H9 (cell line): ENCODE data around the gene GRIK4. TPM values are rescaled to one million over a fixed set of nuclear protein-coding genes. Genes with fewer than 3 reads are reported as not detected.
A peak's percentile ranks its signal among the peaks of the same experiment; 100 is the strongest.

Experiments used
- DNase-seq: peaks from one replicate; pipeline ENCODE4 v3.0.0-alpha.2; 2017
- H2AFZ ChIP-seq: one replicate; pipeline ENCODE4 v1.6.1; 2013; ENCODE audit warnings: mild to moderate bottlenecking, low read length, control low read depth, moderate library complexity
- H2AK5ac ChIP-seq: 2 replicates; pipeline ENCODE4 v1.6.1; 2013; ENCODE audit warnings: low read length, control low read depth, mixed read lengths; ENCODE audit not compliant: insufficient read length
- H2BK120ac ChIP-seq: one replicate; pipeline ENCODE4 v1.6.1; 2013; ENCODE audit warnings: low read depth, mild to moderate bottlenecking, low read length, control low read depth, inconsistent platforms; ENCODE audit not compliant: poor library complexity, severe bottlenecking
- H2BK12ac ChIP-seq: 2 replicates; pipeline ENCODE4 v1.6.1; 2013; ENCODE audit warnings: low read length, control low read depth, mixed read lengths, low read depth; ENCODE audit not compliant: insufficient read length
- H2BK15ac ChIP-seq: 2 replicates; pipeline ENCODE4 v1.6.1; 2013; ENCODE audit warnings: low read depth, low read length, control low read depth
- H2BK20ac ChIP-seq: one replicate; pipeline ENCODE4 v1.6.1; 2013; ENCODE audit warnings: low read depth, mild to moderate bottlenecking, low read length, control low read depth, inconsistent platforms; ENCODE audit not compliant: poor library complexity, severe bottlenecking
- H2BK5ac ChIP-seq: 2 replicates; pipeline ENCODE4 v1.6.1; 2013; ENCODE audit warnings: low read length, control low read depth, mixed read lengths; ENCODE audit not compliant: insufficient read length
- H3K14ac ChIP-seq: 2 replicates; pipeline ENCODE4 v1.6.1; 2013; ENCODE audit warnings: low read length, control low read depth; ENCODE audit not compliant: insufficient read depth
- H3K18ac ChIP-seq: 2 replicates; pipeline ENCODE4 v1.6.1; 2013; ENCODE audit warnings: low read depth, mild to moderate bottlenecking, mixed read lengths, low read length, control low read depth; ENCODE audit not compliant: insufficient read length
- H3K23ac ChIP-seq: 2 replicates; pipeline ENCODE4 v1.6.1; 2013; ENCODE audit warnings: low read length, control low read depth, mixed read lengths, low read depth; ENCODE audit not compliant: insufficient read length
- H3K23me2 ChIP-seq: 2 replicates; pipeline ENCODE4 v1.6.1; 2013; ENCODE audit warnings: low read depth, mild to moderate bottlenecking, mixed read lengths, low read length, control low read depth; ENCODE audit not compliant: insufficient read length, poor library complexity, severe bottlenecking
- H3K27ac ChIP-seq: 2 replicates; pipeline ENCODE4 v1.5.1; 2013; ENCODE audit warnings: low read length, control low read depth, mixed read lengths, low read depth; ENCODE audit not compliant: insufficient read length
- H3K27me3 ChIP-seq: 2 replicates; pipeline ENCODE4 v1.6.1; 2013; ENCODE audit warnings: low read length, control low read depth, inconsistent platforms; ENCODE audit not compliant: insufficient read depth
- H3K4ac ChIP-seq: 2 replicates; pipeline ENCODE4 v1.6.1; 2013; ENCODE audit warnings: low read depth, mild to moderate bottlenecking, control low read depth, inconsistent platforms, low read length, moderate library complexity
- H3K4me1 ChIP-seq: 2 replicates; pipeline ENCODE4 v1.6.1; 2013; ENCODE audit warnings: low read length, control low read depth, inconsistent platforms; ENCODE audit not compliant: insufficient read depth
- H3K4me2 ChIP-seq: 2 replicates; pipeline ENCODE4 v1.6.1; 2013; ENCODE audit warnings: low read length, control low read depth, mixed read lengths; ENCODE audit not compliant: insufficient read length, insufficient read depth
- H3K56ac ChIP-seq: 2 replicates; pipeline ENCODE4 v1.6.1; 2013; ENCODE audit warnings: low read depth, mild to moderate bottlenecking, mixed read lengths, low read length, control low read depth; ENCODE audit not compliant: insufficient read length
- H3K79me1 ChIP-seq: 2 replicates; pipeline ENCODE4 v1.6.1; 2013; ENCODE audit warnings: low read depth, mild to moderate bottlenecking, moderate library complexity, low read length, control low read depth, inconsistent platforms; ENCODE audit not compliant: insufficient read depth, poor library complexity, severe bottlenecking
- H3K79me2 ChIP-seq: 2 replicates; pipeline ENCODE4 v1.6.1; 2013; ENCODE audit warnings: low read length, control low read depth, inconsistent platforms; ENCODE audit not compliant: insufficient read depth
- H3K9ac ChIP-seq: 2 replicates; pipeline ENCODE4 v1.6.1; 2013; ENCODE audit warnings: low read length, control low read depth, mixed read lengths; ENCODE audit not compliant: insufficient read length; ENCODE audit errors: extremely low read depth
- H3K9me3 ChIP-seq: one replicate; pipeline ENCODE4 v1.6.1; 2013; ENCODE audit warnings: low read depth, low read length, inconsistent platforms; ENCODE audit not compliant: control insufficient read depth
- H3T11ph ChIP-seq: one replicate; pipeline ENCODE4 v1.6.1; 2013; ENCODE audit warnings: mild to moderate bottlenecking, low read length, control low read depth, inconsistent platforms
- H4K20me1 ChIP-seq: one replicate; pipeline ENCODE4 v1.6.1; 2013; ENCODE audit not compliant: control insufficient read depth, insufficient read length, insufficient read depth
- H4K5ac ChIP-seq: 2 replicates; pipeline ENCODE4 v1.6.1; 2013; ENCODE audit warnings: low read depth, mild to moderate bottlenecking, mixed read lengths, low read length, control low read depth; ENCODE audit not compliant: insufficient read length
- H4K8ac ChIP-seq: replicated peaks from 2 replicates; pipeline ENCODE4 v1.6.1; 2013; ENCODE audit warnings: low read length, control low read depth, mixed read lengths, low read depth; ENCODE audit not compliant: insufficient read length
- H4K91ac ChIP-seq: 2 replicates; pipeline ENCODE4 v1.6.1; 2013; ENCODE audit warnings: low read depth, mild to moderate bottlenecking, moderate library complexity, mixed read lengths, low read length, control low read depth; ENCODE audit not compliant: insufficient read length
- H3K27ac Mint-ChIP-seq, 3 experiments: 2 replicates in 2 of 3; 3 replicates in 1 of 3; pipeline ENCODE4 v1.8.0; 2020 to 2021; ENCODE audit warnings: mixed read lengths in 3 of 3, mild to moderate bottlenecking in 1 of 3, moderate library complexity in 1 of 3
- H3K27me3 Mint-ChIP-seq: 2 replicates; pipeline ENCODE4 v1.8.0; 2021; ENCODE audit warnings: low read depth, mild to moderate bottlenecking, moderate library complexity, mixed read lengths
- H3K36me3 Mint-ChIP-seq, 3 experiments: 2 replicates in 2 of 3; 3 replicates in 1 of 3; pipeline ENCODE4 v1.8.0; 2020 to 2021; ENCODE audit warnings: low read depth in 3 of 3, mixed read lengths in 3 of 3; ENCODE audit not compliant: insufficient read depth in 1 of 3
- H3K4me1 Mint-ChIP-seq, 2 experiments: 2 replicates each; pipeline ENCODE4 v1.8.0; 2020; ENCODE audit warnings: mixed read lengths in 2 of 2
- H3K4me3 Mint-ChIP-seq, 2 experiments: 2 replicates in 1 of 2; 3 replicates in 1 of 2; pipeline ENCODE4 v1.8.0; 2020 to 2021; ENCODE audit warnings: mild to moderate bottlenecking in 2 of 2, mixed read lengths in 2 of 2, moderate library complexity in 1 of 2
- H3K9me3 Mint-ChIP-seq, 2 experiments: 2 replicates in 1 of 2; 3 replicates in 1 of 2; pipeline ENCODE4 v1.8.0; 2020; ENCODE audit warnings: mild to moderate bottlenecking in 2 of 2, mixed read lengths in 2 of 2, moderate library complexity in 1 of 2
- WGBS: extraction: QIAGEN DNeasy Blood & Tissue Kit; methylation state at CpG from one replicate; pipeline ENCODE4 v1.1.7; 2013; ENCODE audit warnings: missing lambda C conversion rate, low lambda C conversion rate, mixed read lengths; ENCODE audit not compliant: insufficient read length; ENCODE audit errors: extremely low coverage; 5-methylcytosine and 5-hydroxymethylcytosine counted together
- total RNA-seq: library from RNA; stranded (reverse); gene quantifications from 2 replicates; pipeline ENCODE4 v1.2.1, GENCODE V29; 2021
- TF ChIP-seq, protein P1 (sequence below): fragments of 200-600 bp; sonication (generic); conservative IDR thresholded peaks from 3 replicates; pipeline ENCODE4 v1.8.0; 2021; ENCODE audit warnings: antibody characterized with exemption, mild to moderate bottlenecking

GRIK4 gene
- total RNA-seq, 1 experiment from 2014 or later, result 2.3 TPM

DNA sequence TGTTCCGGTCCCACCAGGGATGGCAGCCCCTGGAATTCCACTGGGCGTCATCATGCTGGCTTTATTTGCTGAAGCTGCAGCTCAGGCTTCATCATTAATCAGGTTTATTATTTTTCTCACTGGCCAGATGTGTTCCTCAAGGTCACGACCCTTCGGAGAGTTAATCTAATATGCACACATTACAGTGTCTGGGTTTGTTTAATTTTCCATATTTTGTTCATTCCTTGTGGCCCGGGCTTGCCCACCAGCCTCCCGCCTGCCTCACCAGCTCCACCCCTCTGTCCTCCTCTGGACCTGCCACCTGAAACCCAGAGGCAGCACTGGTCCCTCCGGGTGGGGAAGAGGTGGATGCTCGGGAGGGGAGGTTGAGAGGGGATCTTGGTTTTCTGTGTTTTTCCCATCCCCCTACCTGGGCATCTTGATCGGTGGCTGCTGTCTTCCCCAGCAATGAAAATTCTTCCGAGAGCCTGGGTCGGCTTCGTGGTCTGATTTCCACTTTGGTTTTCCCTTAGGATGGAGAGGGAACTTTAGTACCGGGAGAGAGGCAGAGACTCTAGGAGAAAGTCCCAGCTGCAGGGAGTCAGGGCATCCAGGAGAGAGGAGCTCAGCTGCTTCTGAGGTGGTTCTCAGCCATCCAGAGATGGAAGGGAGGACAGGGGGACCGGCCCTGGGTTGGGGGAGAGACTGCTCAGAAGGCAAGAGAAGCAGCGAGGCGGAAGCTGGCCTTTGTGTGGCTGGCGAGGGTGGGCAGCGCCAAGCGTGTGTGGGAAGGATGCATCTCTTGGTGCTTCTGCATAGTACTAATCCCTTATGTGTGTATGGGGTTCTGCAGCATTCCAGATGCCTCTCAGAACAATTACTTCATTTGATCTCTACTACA, 2.1 kb downstream of the GRIK4 start:
- H3T11ph ChIP-seq, result no peak overlapping the region
- H4K5ac ChIP-seq, result no peak overlapping the region
- H3K23me2 ChIP-seq, result peaks cover 4% of the 10 kb centered on the region
- H3K9ac ChIP-seq, result no peak overlapping the region
- no peak overlapping the region for H2AFZ ChIP-seq
- H3K36me3 Mint-ChIP-seq, result no peaks in the 10 kb centered on the region
- peaks cover 70% of the 10 kb centered on the region for H3K27me3 Mint-ChIP-seq
- no CpG with 5 or more reads among the region's 19 CpGs for WGBS
- no peak overlapping the region for H4K91ac ChIP-seq
- H3K4me1 Mint-ChIP-seq, result peaks cover 28 to 33% of the 10 kb centered on the region in 2 experiments
- H3K4ac ChIP-seq, result no peak overlapping the region
- H3K14ac ChIP-seq, result no peak overlapping the region
- no peak overlapping the region for H3K56ac ChIP-seq
- H3K4me3 Mint-ChIP-seq, result peak overlapping the region in 1 of 2 experiments; percentile 34; a peak in 2 of 5 replicates
- H3K79me2 ChIP-seq, result no peaks in the 10 kb centered on the region
- H3K9me3 Mint-ChIP-seq, result no peaks in the 10 kb centered on the region
- no peak overlapping the region for H2BK5ac ChIP-seq
- H3K4me2 ChIP-seq, result no peak overlapping the region
- no peak for DNase-seq
- H3K9me3 ChIP-seq, result no peaks in the 10 kb centered on the region
- H2BK120ac ChIP-seq, result no peak overlapping the region
- peaks cover 2% of the 10 kb centered on the region for H4K20me1 ChIP-seq
- H3K79me1 ChIP-seq, result no peaks in the 10 kb centered on the region
- H2BK15ac ChIP-seq, result no peak overlapping the region
- no peak overlapping the region for H3K27ac ChIP-seq
- H2BK20ac ChIP-seq, result no peak overlapping the region
- H2BK12ac ChIP-seq, result no peak overlapping the region
- no peak overlapping the region for H3K27ac Mint-ChIP-seq
- H3K18ac ChIP-seq, result no peak overlapping the region
- no peaks in the 10 kb centered on the region; the same call in 1 of the 2 replicates for H3K27me3 ChIP-seq
- no peak overlapping the region for H4K8ac ChIP-seq
- TF ChIP-seq, protein P1, sequence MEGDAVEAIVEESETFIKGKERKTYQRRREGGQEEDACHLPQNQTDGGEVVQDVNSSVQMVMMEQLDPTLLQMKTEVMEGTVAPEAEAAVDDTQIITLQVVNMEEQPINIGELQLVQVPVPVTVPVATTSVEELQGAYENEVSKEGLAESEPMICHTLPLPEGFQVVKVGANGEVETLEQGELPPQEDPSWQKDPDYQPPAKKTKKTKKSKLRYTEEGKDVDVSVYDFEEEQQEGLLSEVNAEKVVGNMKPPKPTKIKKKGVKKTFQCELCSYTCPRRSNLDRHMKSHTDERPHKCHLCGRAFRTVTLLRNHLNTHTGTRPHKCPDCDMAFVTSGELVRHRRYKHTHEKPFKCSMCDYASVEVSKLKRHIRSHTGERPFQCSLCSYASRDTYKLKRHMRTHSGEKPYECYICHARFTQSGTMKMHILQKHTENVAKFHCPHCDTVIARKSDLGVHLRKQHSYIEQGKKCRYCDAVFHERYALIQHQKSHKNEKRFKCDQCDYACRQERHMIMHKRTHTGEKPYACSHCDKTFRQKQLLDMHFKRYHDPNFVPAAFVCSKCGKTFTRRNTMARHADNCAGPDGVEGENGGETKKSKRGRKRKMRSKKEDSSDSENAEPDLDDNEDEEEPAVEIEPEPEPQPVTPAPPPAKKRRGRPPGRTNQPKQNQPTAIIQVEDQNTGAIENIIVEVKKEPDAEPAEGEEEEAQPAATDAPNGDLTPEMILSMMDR, result no peak
- peaks cover 3% of the 10 kb centered on the region; the same call in 1 of the 2 replicates for H3K4me1 ChIP-seq
- no peak overlapping the region for H2AK5ac ChIP-seq
- no peak overlapping the region for H3K23ac ChIP-seq
